Stimulated activated CD4-positive, alpha-beta T cell treated with anti-CD3 and anti-CD28 coated beads, Interleukin-1b, Interleukin-23, amount 100 ng/mL, for 24 hours (primary cell): ENCODE results near the gene DHX38.
"Not testable (repeated sequence)": the region's sequence is repeated elsewhere in the genome, so short reads cannot be mapped to it uniquely, and the experiment has no call there.

Experiments used
- DNase-seq, 4 experiments: peaks; one replicate each; pipeline ENCODE4 v3.0.0-alpha.2; 2020; ENCODE audit warnings: low read depth in 4 of 4, low spot score in 1 of 4

The DHX38 gene

DNA sequence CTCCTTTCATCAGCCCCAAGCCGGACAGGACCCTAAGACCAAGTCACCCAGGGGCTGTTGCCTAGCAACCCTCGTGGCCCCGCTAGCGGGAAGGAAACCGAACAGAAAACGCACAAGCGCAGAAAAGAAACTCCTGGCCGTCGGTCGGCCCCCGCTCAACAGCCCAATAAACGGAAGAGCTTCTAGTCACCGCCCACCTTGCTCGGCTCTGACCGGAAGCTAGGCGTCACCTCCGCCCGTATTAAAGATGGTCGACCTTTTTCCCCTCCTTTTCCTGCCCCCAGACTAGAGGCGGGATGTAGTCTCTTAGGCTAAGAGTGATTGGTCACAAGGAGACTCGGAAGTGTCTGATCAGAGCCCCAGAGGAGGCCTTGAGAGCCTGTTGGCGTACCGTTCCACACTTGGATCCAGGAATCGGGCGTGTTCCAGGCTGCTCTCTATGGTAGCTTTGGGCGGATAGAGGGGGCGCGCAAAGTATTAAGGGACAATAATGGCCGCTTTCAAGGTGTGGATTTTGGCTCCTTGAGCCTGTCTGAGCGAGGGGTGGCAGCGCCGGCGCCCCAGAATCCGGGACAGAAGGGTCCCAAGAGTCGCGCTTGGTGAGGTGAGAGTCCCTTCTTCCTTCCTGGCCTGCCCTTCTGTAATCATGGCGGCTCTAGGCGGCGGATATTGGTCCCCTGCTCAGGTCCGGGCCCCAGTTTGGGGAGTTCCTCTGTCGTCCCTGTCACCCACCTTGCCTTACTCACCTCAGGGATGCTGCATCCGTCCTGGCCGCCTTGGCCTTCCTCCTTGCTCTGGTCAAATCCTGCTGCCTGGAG lies at the start of gene DHX38, which contains the start of gene TXNL4B:
Gene DHX38, plus strand, starts transcription at position 400 of the 818 bp plus-strand sequence. CDS start 2,311 bp downstream, outside the sequence.
Gene TXNL4B, minus strand, starts transcription at position 173 of the 818 bp plus-strand sequence. CDS start 2,871 bp downstream, outside the sequence.
- DNase-seq: peak; percentile 65 to 87 (median 78)

DNA sequence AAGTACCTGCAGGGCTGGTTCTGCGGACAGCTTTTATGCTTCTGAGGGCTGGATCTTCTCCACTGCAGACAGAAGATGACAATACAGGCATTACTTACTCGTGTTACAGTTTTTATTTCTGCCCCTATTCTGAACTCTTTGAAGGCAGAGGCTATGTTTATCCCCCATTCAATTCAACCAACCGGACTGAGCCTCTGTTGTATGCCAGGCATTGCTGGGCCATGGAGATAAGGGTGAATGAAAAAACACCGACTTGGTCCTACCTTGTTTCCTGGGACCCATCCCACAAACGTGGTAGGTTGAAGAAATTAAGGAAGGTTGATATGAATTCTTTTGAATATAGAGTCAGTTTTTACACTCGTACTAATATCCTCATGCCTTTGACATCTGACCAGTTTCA lies 49.4 kb upstream of the DHX38 start:
- DNase-seq: no peak

DNA sequence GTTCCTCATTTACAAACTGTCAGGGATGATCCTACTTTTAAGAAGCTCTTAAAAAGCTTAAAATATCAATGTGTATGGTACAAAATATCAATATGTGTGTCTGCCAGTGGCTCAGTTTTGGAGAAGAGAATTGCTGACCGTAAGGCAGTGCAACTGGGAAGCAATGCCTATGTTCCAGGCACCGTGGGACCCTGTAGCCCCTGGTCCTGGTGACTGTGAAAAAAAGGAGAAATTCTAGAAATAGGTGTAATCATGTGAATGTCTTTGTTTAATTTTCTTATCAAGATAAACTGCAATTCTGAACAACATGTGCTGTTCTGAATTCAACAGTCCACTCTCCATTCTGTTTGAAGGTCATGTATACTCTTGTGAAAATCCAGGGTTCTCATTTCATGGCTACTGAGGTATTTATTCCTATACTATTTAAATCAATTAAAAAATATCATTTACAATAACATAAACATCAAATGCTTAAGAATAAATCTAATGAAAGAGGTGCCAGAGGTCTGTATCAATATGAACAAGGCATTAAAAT lies 48.8 kb upstream of the DHX38 start:
- DNase-seq: no peak

DNA sequence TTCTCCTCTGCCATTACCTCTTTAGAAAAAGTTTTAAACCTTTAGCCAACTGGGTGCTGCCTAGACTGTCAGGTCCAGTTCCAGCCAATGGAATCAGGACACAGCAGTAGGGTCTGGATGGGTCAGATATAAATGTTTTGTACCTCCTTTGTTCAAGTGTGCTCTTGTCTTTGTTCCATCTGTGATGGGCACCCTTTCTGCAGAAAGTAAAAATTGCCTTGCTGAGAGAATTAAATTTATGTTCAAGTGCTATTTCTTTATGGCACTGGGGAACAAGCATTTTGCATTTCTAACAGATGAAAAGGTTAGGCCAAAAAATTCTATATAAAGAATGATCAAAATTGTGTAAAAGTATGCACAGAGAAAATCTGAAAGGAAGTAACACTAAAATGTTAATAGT lies 44.5 kb upstream of the DHX38 start:
- no peak for DNase-seq

DNA sequence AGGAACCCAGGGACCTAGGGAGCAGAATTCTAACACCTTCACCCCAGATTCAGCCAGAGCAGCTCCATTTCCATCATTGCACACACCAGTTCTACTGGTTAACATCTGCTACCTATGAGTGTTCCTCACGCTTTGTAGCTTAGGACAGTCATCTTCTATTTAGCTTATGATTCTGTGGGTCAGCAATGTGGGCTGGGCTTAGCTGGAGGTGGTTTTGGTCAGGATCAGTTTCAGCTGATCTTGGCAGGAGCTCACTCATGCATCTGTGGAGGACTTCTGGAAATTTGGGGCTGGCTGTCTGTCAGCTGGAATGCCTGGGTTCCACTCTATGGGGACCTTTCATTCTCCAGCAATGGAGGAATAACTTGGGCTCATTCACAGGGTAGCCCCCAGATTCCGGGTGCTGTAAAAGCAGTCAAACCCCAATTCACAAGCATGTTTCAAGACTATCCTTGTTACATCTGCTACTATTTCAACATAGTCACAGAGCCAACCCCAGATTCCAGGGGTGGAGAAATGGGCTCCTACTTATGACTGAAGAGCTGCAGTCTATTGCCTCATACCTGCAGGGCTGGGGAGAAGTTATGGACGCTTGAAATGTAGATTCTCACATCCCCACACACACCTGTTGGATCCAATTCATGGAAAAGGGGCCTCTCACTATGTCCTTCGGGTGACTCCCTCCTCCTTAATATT lies 42.7 kb upstream of the DHX38 start:
- no peak for DNase-seq

DNA sequence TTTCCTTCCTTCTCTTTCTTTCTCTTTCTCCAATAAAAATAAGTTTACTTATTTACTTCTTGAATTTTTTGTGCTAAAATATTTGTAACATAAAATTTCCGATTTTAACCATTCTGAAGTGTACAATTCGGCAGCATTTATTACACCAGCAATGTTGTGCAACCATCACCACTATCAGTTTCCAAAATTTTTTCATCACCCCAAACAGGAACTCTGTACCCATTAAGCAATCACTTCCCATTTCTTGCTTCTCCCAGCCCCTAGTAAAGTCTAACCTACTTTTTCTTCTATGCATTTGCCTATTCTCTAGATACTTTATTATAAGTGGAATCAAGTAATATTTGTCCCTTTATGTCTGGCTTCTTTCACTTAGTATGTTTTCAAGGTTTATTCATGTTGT lies 41.8 kb upstream of the DHX38 start:
- no peak for DNase-seq

DNA sequence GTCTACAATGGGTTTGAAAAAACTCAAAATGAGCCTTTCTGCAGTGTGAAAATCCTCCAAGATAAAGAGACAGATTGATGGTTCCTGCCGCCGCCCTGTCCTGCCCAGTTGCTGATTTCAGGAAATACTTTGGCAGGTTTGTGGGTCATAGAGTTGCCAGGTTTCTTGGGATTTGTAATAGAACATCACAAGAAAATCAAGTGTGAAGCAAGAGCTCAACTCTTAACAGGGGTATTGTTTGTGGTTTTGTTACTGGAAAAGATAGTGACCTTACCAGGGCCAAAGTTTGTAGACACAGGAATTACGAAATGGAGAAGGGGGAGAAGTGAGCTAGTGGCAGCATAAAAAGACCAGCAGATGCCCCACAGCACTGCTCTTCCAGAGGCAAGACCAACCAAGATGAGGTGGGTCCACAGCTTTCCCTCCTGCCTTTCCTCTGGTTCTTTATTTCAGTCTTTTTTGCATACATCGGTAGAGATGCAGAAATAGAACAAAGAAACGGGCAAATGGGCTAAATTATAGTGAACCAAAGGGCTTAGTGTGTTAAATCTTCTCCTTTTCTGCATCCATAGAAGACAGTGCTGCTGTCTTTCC lies 39.3 kb upstream of the DHX38 start, which contains the start of gene HP:
Gene HP, plus strand, starts transcription at position 252 of the 594 bp plus-strand sequence. Its CDS starts 148 bp downstream, at position 400.
- DNase-seq: not testable (repeated sequence)

DNA sequence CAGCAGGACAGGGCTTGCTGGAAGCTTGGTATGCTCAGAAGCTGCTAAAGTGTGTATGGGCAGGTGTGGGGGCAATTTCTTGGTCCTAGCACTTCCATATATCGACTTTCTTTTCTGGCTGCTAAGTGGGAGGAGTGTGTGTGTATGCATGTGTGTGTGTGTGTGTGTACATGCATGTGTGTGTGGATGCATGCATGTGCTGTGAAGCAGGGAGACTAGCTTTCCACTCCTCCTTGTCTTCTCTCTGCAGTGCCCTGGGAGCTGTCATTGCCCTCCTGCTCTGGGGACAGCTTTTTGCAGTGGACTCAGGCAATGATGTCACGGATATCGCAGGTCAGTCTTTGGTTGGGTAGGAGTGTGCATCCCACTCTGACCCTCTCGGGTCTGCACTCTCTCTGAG lies 37.7 kb upstream of the DHX38 start:
- DNase-seq: no peak

DNA sequence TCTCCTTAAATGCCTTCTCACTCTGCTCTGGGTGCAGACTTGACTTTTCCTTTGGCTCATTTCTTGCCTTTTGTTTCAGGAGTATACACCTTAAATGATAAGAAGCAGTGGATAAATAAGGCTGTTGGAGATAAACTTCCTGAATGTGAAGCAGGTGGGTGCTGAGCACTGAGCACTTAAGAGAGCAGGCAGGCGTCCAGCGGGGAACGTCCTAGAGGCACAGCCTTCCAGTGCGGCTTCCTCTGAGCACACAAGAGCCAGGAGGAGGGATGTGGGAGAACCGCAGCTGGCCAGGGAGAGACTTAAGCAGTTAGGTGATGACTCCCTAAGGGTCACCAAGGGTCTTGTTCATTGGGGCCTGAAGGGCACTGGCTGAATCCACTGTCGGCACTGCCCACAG lies 36.3 kb upstream of the DHX38 start:
- DNase-seq: not testable (repeated sequence)

DNA sequence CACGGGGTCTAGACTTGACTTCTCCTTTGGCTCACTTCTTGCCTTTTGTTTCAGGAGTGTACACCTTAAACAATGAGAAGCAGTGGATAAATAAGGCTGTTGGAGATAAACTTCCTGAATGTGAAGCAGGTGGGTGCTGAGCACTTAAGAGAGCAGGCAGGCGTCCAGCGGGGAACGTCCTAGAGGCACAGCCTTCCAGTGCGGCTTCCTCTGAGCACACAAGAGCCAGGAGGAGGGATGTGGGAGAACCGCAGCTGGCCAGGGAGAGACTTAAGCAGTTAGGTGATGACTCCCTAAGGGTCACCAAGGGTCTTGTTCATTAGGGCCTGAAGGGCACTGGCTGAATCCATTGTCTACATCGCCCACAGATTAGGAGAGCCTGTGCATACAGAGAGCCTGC lies 34.6 kb upstream of the DHX38 start:
- DNase-seq: not testable (repeated sequence)

DNA sequence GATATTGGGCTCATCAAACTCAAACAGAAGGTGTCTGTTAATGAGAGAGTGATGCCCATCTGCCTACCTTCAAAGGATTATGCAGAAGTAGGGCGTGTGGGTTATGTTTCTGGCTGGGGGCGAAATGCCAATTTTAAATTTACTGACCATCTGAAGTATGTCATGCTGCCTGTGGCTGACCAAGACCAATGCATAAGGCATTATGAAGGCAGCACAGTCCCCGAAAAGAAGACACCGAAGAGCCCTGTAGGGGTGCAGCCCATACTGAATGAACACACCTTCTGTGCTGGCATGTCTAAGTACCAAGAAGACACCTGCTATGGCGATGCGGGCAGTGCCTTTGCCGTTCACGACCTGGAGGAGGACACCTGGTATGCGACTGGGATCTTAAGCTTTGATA lies 33.2 kb upstream of the DHX38 start:
- no peak for DNase-seq

DNA sequence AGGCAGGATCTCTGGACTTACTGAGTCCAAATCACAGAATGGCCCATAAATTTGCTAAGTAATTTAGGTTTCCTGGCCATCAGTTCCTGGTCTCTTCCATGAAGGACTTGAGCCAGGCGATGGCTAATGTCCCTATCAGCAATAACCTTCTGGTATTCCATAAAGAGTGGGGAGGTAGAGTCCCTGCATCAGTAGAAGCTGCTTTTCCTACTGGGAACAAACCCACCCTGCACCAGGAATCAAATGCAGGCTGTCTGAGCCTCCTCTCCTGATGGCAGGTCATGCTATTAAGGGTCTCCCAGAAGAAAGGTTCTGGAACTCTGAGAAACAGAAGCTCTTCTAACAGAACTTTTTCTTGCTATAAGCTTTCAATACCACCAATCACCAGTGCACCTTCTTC lies 32.1 kb upstream of the DHX38 start:
- no peak for DNase-seq

DNA sequence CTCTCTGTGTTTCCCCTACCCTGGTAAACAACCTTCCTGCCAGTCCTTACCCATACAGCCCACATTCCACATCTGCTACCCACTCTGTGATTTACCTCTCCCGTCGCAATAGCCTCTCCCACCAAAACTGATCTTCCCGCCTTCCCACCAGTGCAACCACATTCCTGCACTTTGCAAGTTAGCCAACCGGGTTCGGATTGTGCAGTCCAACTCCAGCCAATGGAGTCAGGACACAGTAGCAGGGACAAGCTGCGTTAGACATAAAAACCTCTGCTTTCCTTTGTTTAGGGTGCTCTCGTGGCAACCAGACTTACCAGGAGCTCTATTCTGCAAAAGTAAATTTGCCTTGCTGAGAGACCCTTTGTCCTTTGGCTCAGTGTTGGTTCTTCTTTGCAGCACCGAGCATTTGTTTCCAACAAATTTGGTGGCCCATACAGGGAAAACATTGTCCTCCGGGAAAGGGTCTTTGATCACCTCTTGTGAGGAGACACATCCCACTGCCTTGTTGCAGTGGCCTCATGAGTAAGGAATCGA lies 29.2 kb upstream of the DHX38 start:
- no peak for DNase-seq

DNA sequence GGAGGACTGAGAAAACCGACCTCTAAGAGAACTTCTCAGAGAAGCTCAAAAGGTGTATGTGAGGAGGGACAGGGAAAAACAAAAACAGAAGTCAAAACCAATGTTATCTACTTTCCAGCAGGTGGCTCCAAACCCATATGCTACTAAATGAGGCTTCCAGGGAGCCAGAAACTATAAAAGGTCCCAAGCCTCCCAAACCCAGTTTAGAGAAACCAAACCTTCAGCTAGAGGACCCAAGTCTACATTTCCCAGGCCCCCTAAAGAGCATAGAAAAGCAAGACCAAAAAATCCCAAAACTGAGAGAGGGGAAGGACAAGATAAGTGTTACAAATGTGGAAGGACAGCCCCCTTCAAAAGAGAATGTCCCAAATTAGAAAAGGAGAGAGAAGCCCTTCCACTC lies 26.9 kb upstream of the DHX38 start:
- DNase-seq: no peak

DNA sequence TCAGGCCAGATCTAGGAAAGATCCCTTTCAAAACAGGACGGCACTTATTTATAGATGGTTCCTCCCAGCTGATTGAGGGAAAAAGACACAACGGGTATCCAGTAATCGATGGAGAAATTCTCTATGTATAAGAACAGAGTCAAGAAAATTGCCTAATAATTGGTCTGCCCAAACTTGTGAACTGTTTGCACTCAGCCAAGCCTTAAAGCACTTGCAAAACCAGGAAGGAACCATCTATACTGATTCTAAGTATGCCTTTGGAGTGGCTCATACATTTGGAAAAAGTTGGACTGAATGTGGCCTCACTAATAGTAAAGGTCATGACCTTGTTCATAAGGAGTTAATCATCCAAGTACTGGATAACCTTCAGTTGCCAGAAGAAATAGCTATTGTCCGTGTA lies 24.7 kb upstream of the DHX38 start:
- DNase-seq: no peak

DNA sequence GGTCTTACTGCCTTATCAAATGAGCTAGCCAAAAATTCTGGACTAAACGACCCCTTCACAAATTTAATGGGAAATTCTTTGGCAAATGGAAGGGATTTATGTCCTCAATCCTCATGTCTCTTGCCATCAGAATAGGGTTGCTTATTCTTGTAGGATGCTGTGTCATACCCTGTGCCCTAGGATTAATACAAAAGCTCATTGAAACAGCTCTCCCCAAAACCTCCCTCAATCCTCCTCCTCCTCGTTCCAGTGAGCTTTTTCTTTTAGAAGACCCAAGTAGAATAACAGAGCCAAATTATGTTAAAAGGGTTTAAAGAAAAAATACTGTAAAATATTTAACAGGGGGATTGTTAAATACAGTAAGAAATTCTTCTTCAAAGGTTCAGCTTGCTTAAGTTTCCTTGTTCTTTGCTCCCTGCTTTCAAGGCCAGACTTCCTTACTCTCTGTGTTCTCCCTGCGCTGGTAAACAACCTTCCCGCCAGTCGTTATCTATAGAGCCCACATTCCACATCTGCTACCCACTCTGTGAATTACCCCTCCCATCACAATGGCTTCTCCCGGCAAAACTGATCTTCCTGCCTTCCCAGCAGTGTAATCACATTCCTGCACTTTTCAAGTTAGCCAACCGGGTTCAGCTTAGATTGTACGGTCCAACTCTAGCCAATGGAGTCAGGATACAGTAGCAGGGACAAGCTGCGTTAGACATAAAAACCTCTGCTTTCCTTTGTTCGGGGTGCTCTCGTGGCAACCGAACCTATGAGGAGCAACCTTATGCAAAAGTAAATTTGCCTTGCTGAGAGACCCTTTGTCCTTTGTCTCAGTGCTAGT lies 20.9 kb upstream of the DHX38 start:
- no peak for DNase-seq

DNA sequence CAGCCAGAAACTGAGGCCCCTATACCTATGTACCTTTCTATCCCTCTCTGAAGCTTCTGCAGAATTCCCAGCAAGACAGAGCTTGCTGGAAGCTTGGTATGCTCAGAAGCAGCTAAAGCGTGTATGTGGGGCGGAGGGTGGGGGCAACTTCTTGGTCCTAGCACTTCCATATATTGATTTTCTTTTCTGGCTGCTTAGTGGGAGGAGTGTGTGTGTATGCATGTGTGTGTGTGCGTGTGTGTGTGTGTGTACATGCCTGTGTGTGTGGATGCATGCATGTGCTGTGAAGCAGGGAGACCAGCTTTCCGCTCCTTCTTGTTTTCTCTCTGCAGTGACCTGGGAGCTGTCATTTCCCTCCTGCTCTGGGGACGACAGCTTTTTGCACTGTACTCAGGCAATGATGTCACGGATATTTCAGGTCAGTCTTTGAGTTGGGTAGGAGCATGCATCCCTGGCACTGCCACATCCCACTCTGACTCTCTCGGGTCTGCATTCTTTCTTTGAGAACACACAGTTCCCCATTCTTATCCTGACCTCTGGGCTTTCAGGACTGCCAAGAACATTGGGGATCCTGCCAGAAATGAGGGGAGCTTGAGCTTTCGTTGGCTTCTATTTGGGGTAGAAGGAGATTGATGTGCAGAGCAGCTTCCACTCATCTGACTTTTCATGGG lies 20.0 kb upstream of the DHX38 start:
- no peak for DNase-seq

DNA sequence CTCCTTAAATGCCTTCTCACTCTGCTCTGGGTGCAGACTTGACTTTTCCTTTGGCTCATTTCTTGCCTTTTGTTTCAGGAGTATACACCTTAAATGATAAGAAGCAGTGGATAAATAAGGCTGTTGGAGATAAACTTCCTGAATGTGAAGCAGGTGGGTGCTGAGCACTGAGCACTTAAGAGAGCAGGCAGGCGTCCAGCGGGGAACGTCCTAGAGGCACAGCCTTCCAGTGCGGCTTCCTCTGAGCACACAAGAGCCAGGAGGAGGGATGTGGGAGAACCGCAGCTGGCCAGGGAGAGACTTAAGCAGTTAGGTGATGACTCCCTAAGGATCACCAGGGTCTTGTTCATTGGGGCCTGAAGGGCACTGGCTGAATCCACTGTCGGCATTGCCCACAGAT lies 18.6 kb upstream of the DHX38 start:
- DNase-seq: not testable (repeated sequence)

DNA sequence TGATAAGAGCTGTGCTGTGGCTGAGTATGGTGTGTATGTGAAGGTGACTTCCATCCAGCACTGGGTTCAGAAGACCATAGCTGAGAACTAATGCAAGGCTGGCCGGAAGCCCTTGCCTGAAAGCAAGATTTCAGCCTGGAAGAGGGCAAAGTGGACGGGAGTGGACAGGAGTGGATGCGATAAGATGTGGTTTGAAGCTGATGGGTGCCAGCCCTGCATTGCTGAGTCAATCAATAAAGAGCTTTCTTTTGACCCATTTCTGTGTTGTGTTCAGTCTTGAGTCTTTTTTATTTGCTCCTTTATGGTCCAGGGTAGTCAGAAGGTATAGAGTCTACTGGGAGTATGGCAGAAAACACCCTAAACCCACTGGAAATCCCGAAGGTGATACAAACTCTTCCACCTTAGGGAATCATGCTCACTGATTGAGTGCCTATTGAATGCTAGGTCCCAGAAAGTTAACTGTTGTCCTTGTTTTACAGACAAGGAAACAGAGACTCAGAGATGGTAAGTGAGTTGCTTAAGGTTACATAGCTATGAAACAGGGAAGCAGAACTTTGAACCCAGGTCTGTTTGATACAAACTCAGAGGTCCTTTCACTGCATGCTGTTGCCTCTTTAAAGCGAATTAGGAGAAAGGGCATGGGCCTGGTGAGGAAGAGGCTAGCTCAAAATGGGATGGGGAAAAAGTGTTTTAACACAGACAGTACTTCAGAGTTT lies 16.5 kb upstream of the DHX38 start:
- DNase-seq: not testable (repeated sequence)
